Retinal pigment epithelial cell (primary cell): ENCODE measurements around the gene GPR162.

Source experiments
- DNase-seq: peaks from one replicate; pipeline ENCODE4 v3.0.0-alpha.2; 2010; ENCODE audit warnings: low read depth
- H3K4me3 ChIP-seq: 2 replicates; pipeline ENCODE4 v1.5.1; 2011; ENCODE audit warnings: mild to moderate bottlenecking, low read length, control low read depth, moderate library complexity
- TF ChIP-seq, protein P1 (sequence below): conservative IDR thresholded peaks from 2 replicates; pipeline ENCODE4 v1.5.1; 2011; ENCODE audit warnings: low read depth, low read length, control low read depth, inconsistent platforms

Gene GPR162

GRCh38 chr12:6788972-6789924 lies 32.4 kb upstream of the GPR162 start, which contains the start of gene CD4:
CD4 (plus strand) TSS chr12:6789528; CDS start chr12:6800139, 10,611 bp downstream.
- TF ChIP-seq, protein P1, sequence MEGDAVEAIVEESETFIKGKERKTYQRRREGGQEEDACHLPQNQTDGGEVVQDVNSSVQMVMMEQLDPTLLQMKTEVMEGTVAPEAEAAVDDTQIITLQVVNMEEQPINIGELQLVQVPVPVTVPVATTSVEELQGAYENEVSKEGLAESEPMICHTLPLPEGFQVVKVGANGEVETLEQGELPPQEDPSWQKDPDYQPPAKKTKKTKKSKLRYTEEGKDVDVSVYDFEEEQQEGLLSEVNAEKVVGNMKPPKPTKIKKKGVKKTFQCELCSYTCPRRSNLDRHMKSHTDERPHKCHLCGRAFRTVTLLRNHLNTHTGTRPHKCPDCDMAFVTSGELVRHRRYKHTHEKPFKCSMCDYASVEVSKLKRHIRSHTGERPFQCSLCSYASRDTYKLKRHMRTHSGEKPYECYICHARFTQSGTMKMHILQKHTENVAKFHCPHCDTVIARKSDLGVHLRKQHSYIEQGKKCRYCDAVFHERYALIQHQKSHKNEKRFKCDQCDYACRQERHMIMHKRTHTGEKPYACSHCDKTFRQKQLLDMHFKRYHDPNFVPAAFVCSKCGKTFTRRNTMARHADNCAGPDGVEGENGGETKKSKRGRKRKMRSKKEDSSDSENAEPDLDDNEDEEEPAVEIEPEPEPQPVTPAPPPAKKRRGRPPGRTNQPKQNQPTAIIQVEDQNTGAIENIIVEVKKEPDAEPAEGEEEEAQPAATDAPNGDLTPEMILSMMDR, result no peak
- no peak within 1 kb of the TSS for H3K4me3 ChIP-seq
- DNase-seq, result no peak

GRCh38 chr12:6790496-6791150 lies 31.0 kb upstream of the GPR162 start:
- no peak overlapping the region for H3K4me3 ChIP-seq
- no peak for DNase-seq
- TF ChIP-seq, protein P1, result no peak

DNA sequence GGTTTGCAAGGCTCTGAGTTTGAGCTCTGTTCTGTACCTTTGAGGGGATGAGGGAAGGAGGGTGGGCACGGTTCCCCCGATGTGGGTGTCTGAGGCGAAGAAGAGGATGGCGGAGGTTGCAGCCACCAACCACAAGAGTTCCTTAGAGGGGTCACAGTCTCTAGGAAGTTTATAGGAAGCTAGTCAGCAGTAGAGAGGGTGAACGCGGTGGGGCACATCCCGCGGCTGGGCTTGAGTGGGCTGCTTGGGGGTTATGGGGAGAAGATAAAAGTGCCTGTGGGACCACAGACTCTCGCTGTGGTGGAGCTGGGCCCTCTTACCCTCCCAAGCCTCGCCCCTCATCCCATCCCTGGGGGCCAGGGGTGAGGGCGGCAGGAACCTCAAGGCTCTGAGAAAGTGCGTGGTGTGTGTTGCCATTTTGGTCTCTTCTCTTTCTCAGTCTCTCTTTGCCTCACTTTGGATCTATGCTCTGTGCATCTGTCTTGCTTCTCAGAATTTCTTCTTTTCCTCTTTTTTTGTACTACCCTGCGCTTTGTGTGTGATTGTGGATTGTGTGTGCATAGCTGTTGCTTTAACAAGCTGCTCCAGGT lies 29.6 kb upstream of the GPR162 start:
- H3K4me3 ChIP-seq, result no peak overlapping the region
- no peak for DNase-seq
- TF ChIP-seq, protein P1, result no peak

DNA sequence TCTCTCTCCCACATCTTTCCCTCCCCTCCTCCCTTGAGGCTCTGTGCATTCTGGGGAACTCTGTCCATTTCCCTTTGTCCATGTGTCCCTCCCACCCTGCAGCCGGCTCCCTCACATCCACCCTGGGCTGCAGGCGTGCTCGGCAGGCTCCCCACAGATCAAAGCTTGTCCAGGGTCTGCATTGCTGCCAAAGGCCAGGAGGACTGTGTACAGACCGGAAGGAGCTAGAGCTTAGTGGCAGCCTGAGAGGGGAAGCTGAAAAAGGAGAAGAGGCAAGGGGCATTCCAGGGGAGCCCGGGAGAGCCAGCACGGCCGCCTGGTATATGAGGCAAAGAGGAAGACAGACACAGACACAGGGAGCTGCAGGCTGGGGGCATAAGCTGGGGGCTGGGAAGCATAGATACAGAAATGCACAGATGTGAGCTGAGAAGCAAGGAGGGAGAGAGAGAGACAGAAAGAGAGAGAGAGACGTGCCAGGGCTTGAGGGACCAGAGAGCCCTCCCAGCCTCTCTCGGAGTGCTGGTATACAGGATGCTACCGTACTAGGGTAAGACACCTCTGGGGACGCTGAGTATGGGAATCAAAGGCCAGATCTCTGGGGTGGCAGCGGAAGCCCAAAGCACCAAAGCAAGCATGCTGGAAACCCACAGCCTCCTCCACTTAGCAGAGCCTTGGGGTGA lies 29.0 kb upstream of the GPR162 start:
- TF ChIP-seq, protein P1, result no peak

DNA sequence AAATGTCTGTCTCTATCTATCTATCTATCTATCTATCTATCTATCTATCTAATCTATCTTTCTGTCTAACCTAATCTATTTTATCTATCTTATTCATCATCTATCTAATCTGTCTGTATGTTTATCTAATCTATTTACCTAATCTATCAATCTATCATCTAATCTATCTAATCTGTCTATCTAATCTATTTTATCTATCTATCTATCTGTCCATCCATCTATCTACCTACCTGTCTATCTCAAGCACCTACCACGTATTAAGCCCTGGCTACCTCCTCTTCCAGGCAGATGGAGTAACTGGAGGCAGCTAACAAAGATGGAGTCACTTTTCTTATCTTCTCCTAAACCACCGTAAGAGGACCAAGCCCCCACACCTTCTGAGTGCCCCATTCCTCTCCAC lies 26.5 kb upstream of the GPR162 start:
- no peak overlapping the region for H3K4me3 ChIP-seq
- no peak for DNase-seq
- TF ChIP-seq, protein P1, result no peak

More for the DNA sequence above, 29.0 kb upstream of the GPR162 start:
- DNase-seq, result no peak
- H3K4me3 ChIP-seq, result no peak overlapping the region

- no peak for DNase-seq
- TF ChIP-seq, protein P1, result no peak
- H3K4me3 ChIP-seq, result no peak overlapping the region
Measured at GRCh38 chr12:6796576-6796975, 25.0 kb upstream of the GPR162 start.
